WTC11 (cell line): ENCODE measurements around the gene WSCD2.

Source experiments
- JUN ChIP-seq: sonication (generic); formaldehyde crosslinking; IDR thresholded peaks from 2 replicates; pipeline ENCODE4 v1.8.0; 2023; ENCODE audit warnings: mild to moderate bottlenecking, missing genetic modification reagents
- NFYB ChIP-seq: sonication (generic); formaldehyde crosslinking; conservative IDR thresholded peaks from 2 replicates; pipeline ENCODE4 v1.8.0; 2022; ENCODE audit warnings: low read depth, missing genetic modification reagents
- TF ChIP-seq, protein P1 (sequence below): sonication (generic); formaldehyde crosslinking; IDR thresholded peaks from 2 replicates; pipeline ENCODE4 v1.8.1; 2023; ENCODE audit warnings: mild to moderate bottlenecking, missing genetic modification reagents
- TF ChIP-seq, protein P2 (sequence below): sonication (generic); formaldehyde crosslinking; IDR thresholded peaks from 2 replicates; pipeline ENCODE4 v1.8.1; 2023; ENCODE audit warnings: mild to moderate bottlenecking, missing genetic modification reagents, borderline replicate concordance
- TF ChIP-seq, protein P3 (sequence below): fragments of 200-600 bp; IDR thresholded peaks from 2 replicates; pipeline ENCODE4 v1.8.0; 2022; ENCODE audit warnings: antibody characterized with exemption

DNA sequence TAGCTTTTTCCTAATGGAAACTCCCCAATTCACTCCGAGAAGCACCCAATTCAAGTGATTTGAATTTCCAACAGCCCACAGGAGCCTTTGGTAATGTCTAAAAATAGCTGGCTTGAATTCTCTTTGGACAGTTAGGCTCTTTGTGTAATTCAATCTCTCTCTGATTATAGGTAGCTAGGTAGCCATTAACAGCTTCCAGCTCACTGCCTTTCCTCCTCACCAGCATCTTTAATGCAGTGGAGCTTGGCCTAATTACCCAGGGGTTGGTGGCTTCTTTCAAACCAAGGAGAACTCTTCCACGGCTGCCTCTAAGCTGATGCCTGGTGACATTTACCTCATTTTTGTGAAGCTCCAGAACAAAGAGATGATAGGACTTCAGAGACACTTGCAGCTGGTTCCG is 86.4 kb downstream of the WSCD2 start:
- TF ChIP-seq, protein P1, sequence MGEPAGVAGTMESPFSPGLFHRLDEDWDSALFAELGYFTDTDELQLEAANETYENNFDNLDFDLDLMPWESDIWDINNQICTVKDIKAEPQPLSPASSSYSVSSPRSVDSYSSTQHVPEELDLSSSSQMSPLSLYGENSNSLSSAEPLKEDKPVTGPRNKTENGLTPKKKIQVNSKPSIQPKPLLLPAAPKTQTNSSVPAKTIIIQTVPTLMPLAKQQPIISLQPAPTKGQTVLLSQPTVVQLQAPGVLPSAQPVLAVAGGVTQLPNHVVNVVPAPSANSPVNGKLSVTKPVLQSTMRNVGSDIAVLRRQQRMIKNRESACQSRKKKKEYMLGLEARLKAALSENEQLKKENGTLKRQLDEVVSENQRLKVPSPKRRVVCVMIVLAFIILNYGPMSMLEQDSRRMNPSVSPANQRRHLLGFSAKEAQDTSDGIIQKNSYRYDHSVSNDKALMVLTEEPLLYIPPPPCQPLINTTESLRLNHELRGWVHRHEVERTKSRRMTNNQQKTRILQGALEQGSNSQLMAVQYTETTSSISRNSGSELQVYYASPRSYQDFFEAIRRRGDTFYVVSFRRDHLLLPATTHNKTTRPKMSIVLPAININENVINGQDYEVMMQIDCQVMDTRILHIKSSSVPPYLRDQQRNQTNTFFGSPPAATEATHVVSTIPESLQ (CRISPR knock-in tag) = no peak
- TF ChIP-seq JUN (CRISPR knock-in tag) (no peak), NFYB (CRISPR knock-in tag) (no peak)
- TF ChIP-seq, protein P2, sequence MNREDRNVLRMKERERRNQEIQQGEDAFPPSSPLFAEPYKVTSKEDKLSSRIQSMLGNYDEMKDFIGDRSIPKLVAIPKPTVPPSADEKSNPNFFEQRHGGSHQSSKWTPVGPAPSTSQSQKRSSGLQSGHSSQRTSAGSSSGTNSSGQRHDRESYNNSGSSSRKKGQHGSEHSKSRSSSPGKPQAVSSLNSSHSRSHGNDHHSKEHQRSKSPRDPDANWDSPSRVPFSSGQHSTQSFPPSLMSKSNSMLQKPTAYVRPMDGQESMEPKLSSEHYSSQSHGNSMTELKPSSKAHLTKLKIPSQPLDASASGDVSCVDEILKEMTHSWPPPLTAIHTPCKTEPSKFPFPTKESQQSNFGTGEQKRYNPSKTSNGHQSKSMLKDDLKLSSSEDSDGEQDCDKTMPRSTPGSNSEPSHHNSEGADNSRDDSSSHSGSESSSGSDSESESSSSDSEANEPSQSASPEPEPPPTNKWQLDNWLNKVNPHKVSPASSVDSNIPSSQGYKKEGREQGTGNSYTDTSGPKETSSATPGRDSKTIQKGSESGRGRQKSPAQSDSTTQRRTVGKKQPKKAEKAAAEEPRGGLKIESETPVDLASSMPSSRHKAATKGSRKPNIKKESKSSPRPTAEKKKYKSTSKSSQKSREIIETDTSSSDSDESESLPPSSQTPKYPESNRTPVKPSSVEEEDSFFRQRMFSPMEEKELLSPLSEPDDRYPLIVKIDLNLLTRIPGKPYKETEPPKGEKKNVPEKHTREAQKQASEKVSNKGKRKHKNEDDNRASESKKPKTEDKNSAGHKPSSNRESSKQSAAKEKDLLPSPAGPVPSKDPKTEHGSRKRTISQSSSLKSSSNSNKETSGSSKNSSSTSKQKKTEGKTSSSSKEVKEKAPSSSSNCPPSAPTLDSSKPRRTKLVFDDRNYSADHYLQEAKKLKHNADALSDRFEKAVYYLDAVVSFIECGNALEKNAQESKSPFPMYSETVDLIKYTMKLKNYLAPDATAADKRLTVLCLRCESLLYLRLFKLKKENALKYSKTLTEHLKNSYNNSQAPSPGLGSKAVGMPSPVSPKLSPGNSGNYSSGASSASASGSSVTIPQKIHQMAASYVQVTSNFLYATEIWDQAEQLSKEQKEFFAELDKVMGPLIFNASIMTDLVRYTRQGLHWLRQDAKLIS (CRISPR knock-in tag) = no peak
- TF ChIP-seq, protein P3, sequence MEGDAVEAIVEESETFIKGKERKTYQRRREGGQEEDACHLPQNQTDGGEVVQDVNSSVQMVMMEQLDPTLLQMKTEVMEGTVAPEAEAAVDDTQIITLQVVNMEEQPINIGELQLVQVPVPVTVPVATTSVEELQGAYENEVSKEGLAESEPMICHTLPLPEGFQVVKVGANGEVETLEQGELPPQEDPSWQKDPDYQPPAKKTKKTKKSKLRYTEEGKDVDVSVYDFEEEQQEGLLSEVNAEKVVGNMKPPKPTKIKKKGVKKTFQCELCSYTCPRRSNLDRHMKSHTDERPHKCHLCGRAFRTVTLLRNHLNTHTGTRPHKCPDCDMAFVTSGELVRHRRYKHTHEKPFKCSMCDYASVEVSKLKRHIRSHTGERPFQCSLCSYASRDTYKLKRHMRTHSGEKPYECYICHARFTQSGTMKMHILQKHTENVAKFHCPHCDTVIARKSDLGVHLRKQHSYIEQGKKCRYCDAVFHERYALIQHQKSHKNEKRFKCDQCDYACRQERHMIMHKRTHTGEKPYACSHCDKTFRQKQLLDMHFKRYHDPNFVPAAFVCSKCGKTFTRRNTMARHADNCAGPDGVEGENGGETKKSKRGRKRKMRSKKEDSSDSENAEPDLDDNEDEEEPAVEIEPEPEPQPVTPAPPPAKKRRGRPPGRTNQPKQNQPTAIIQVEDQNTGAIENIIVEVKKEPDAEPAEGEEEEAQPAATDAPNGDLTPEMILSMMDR = no peak
